Activated CD4-positive, alpha-beta T cell treated with anti-CD3 and anti-CD28 coated beads, Interleukin-2, amount 50 U/mL, for 48 hours (primary cell): Measurements from ENCODE around the gene CNTNAP2.

Experiments
- DNase-seq, 2 experiments: peaks; one replicate each; pipeline ENCODE4 v3.0.0-alpha.2; 2020

CNTNAP2 gene

DNA sequence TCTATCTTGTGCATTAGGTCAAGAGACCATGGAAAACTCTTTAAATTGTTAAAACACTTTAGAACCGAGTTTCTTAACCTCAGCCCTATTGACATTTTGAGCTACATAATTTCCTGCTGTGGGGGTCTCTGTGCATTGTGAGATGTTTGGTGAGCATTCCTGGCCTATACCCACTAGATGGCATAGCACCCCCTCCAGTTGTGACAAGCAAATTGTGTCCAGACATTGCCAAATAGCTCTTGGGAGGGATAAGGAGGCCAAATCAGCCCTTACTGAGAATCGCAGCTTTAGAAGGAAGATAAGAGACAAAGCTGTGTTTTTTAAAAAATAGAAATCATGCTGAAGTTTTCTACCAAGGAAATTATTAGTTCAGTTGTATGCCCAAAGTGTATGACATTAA lies 1315.5 kb downstream of the CNTNAP2 start:
- no peak for DNase-seq

- no peak for DNase-seq
These were observed 1316.0 kb downstream of the CNTNAP2 start for GRCh38 chr7:147432576-147432975.

GRCh38 chr7:147436718-147437117 lies 1320.1 kb downstream of the CNTNAP2 start:
- DNase-seq, result no peak

DNA sequence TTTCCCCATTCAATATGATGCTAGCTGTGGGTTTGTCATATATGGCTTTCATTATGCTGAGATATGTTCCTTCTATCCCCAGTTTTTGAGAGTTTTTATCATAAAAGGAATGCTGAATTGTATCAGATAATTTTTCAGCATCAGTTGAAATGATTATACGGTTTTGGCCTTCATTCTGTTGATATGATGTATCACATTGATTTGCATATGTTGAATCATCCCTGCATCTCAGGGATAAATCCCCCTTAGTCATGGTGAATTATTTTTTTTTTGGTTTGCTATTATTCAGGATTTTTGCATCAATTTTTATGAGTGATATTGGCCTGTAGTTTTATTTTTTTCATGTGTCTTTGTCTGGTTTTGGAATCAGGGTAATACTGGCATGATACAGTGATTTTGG lies 1321.6 kb downstream of the CNTNAP2 start:
- no peak for DNase-seq

- no peak for DNase-seq
These were observed 1327.3 kb downstream of the CNTNAP2 start for GRCh38 chr7:147443942-147444341.

DNA sequence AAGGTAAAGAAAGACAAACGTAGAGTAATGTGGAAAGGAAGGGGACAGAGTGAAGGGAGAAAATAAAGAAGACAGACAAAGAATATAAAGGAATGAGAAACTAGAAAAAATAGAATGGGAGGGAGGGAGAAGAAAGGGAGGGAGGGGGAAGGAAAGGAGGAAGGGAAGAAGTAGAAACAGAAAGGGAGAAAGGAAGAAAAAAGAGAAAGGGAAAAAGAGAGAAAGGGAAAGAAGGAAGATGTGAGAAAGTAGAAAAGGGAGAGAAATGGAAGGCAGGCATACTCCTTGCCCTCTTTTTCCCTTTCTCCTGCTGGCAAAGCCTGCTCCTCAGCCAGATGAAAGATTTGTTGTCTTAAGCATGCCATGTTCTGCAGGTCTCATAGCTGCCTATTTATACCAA lies 1336.2 kb downstream of the CNTNAP2 start:
- DNase-seq, result no peak

- DNase-seq, result no peak
These were observed 1348.6 kb downstream of the CNTNAP2 start for GRCh38 chr7:147465223-147465622.

GRCh38 chr7:147472556-147472955 lies 1356.0 kb downstream of the CNTNAP2 start:
- no peak for DNase-seq

GRCh38 chr7:147474862-147475261 lies 1358.3 kb downstream of the CNTNAP2 start:
- no peak for DNase-seq

DNA sequence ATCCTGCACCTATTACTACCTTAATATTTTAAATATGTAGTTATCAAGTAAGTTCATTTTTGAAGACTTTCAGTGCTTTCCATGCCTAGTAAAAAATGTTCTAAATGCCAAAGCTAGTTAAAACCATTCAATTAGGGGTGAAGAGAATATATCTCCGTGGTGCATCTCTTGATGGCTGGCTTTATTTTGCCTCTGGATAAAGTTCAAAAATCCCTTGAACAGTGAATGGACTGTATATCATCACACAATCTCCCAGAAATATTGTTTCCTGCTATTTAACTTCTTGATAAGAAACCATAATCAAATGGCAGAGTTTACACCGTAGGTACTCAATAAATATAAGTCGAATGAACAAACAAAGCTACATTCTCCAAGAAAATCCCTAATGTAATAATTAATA lies 1360.9 kb downstream of the CNTNAP2 start:
- DNase-seq, result no peak

GRCh38 chr7:147478796-147479195 lies 1362.2 kb downstream of the CNTNAP2 start:
- DNase-seq, result no peak

DNA sequence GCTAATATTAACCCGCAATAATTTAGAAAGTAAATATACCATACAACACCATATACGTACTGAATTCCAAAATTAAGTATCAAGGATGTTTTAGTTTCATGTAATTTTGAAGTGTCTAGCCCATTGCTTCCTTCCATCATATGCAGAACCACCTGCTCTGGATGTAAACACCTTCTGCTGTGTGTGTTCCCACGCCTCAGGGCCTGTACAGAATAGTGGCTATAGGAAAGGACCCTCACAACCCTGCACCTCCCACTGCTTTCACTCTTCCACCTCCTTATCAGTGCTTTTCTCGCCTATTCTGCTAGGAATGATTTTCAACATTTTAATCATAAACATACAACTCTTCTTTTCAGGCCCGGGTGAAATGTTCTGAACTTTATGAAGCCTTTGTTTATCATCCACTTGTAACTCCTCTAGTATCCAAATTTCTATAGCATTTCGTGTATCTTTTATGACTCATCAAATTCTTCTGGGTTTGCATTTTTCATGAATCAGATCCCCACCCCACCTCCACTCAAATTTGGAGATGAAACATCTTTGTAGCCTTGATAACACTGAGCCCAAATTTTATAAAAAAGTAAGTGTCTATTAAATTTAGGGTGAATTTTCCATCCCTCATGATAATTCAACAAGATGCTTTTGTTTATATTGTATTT lies 1367.2 kb downstream of the CNTNAP2 start:
- DNase-seq, result no peak

DNA sequence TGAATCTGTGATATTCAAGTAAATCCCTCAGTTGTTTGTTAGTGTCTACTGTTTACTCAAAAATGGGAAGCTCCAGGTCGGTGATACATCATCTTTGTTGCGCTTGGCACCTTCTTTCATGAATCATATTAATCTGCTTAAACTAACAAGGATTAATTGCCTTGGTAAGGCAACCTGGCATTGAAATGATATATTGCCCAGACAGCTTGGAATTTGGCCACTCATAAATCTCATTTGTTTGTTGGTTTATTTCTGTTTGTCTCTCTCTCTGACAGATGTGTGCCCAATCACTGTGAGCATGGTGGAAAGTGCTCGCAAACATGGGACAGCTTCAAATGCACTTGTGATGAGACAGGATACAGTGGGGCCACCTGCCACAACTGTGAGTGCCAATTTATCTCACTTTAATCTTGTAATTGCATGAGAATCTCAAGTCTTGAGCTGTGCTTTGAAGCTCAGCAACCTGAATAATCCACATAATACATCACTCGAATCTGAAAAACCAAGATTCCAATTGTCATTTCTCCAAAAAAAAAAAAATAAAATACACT lies 1369.1 kb downstream of the CNTNAP2 start:
- DNase-seq, result no peak

GRCh38 chr7:147492606-147493005 lies 1376.0 kb downstream of the CNTNAP2 start:
- no peak for DNase-seq

- DNase-seq, result no peak
These were observed 1379.6 kb downstream of the CNTNAP2 start for GRCh38 chr7:147496209-147496608.

DNA sequence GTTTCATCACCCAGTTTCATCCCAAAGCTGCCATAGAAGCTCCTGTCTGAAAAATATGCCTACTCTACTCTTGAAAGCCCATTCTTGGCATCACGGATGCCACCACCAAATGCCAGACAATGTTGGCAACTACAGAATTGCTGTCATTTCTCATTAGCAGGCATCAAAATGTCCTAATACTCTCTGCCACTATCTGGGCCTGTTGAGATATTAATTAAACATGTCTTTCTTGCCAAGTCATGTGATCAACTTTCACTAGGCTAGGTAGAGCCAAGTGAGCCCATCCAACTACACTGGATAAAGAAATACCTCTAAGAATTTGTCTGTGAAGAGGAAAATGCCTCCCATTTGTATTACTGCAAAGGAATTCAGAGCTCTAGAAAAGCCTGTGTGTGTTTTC lies 1380.6 kb downstream of the CNTNAP2 start:
- DNase-seq, result no peak

GRCh38 chr7:147498081-147498480 lies 1381.5 kb downstream of the CNTNAP2 start:
- DNase-seq, result no peak

GRCh38 chr7:147509035-147509501 lies 1392.5 kb downstream of the CNTNAP2 start:
- no peak for DNase-seq

- DNase-seq, result no peak
These were observed 1393.1 kb downstream of the CNTNAP2 start for GRCh38 chr7:147509541-147510200.

DNA sequence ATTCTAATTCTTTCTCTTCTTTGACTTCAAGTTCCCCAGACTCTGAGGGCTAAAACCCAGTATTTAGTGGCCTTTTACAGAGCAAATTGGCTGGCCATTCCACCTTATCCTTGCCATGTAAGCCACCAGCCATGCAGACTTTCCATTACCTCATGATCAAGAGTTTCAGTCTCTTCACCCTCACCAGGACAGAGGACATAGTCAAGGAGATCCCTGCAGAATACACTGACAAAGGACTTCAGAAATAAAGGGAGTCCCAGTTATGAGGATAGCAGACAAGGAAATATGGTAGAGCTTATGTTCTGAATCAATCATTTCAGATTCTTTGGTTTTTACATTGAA lies 1393.6 kb downstream of the CNTNAP2 start:
- no peak for DNase-seq

- DNase-seq, result no peak
These were observed 1394.3 kb downstream of the CNTNAP2 start for GRCh38 chr7:147510923-147511322.

GRCh38 chr7:147513451-147513850 lies 1396.8 kb downstream of the CNTNAP2 start:
- DNase-seq, result no peak

- no peak for DNase-seq
These were observed 1399.8 kb downstream of the CNTNAP2 start for GRCh38 chr7:147516391-147516790.

- no peak for DNase-seq
These were observed 1402.5 kb downstream of the CNTNAP2 start for GRCh38 chr7:147519062-147519461.

DNA sequence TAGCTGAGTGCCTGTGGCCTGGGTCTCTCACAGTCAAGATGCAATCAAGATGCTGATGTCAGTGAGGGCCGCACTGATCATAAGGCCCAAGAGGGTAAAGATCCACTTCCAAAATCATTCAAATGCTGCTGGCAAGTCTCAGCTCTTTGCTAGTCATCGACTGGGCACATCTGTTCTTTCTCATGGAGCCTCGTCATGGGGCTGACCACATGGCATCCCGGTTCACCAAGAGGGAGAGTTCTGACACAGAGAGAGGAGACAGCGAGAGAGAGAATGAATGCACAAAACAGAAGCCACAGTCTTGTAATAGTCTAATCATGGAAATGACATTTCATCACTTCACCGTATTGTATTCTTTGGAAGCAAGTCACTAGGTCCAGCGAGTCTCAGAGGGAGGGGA lies 1406.5 kb downstream of the CNTNAP2 start:
- no peak for DNase-seq
